NCI-H1048 (cell line): Measurements from ENCODE around the gene NEK11.

ENCODE experiments used
- DNase-seq: peaks from one replicate; lab custom pipeline; 2025; lab: John Stamatoyannopoulos, UW

NEK11 gene, protein sequence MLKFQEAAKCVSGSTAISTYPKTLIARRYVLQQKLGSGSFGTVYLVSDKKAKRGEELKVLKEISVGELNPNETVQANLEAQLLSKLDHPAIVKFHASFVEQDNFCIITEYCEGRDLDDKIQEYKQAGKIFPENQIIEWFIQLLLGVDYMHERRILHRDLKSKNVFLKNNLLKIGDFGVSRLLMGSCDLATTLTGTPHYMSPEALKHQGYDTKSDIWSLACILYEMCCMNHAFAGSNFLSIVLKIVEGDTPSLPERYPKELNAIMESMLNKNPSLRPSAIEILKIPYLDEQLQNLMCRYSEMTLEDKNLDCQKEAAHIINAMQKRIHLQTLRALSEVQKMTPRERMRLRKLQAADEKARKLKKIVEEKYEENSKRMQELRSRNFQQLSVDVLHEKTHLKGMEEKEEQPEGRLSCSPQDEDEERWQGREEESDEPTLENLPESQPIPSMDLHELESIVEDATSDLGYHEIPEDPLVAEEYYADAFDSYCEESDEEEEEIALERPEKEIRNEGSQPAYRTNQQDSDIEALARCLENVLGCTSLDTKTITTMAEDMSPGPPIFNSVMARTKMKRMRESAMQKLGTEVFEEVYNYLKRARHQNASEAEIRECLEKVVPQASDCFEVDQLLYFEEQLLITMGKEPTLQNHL

GRCh38 chr3:131026321-131027151 lies at the start of gene NEK11, which contains the start of gene ASTE1:
Gene NEK11, plus strand, starts transcription at chr3:131026877. Its CDS starts 2,832 bp downstream, at chr3:131029709.
Gene ASTE1, minus strand, starts transcription at chr3:131026825. Its CDS starts 1,519 bp downstream, at chr3:131025306.
- peak; percentile 76 for DNase-seq

- DNase-seq: no peak
Observed at GRCh38 chr3:130979117-130979516, 47.6 kb upstream of the NEK11 start.

- DNase-seq: no peak
Observed at GRCh38 chr3:130981469-130981868, 45.2 kb upstream of the NEK11 start.

GRCh38 chr3:130990282-130990681 lies 36.4 kb upstream of the NEK11 start:
- DNase-seq: no peak

- no peak for DNase-seq
Observed at GRCh38 chr3:130991126-130991525, 35.6 kb upstream of the NEK11 start.

DNA sequence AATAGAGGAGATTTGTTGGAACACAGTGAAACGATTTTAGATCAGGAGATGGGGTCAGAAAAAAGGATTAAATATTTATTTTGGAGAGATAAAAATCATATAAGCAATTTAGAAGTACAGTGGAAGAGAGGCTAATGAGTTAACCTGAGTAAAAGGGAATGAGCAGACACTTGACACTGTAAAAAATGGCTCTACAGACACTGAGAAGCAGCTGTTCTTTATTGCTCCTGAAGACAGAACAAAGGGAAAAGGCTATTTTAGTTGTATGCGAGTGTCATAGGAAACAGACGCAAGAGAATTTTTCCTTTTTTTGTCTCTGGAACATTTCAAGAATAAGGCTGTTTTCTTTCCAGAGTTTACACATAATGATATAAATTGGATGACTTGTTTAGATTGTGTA lies 34.3 kb upstream of the NEK11 start:
- no peak for DNase-seq

- no peak for DNase-seq
Observed at GRCh38 chr3:130997289-130997688, 29.4 kb upstream of the NEK11 start.

GRCh38 chr3:131001071-131001470 lies 25.6 kb upstream of the NEK11 start:
- no peak for DNase-seq

- no peak for DNase-seq
Observed at GRCh38 chr3:131004603-131005002, 22.1 kb upstream of the NEK11 start.

- no peak for DNase-seq
Observed at GRCh38 chr3:131007256-131007655, 19.4 kb upstream of the NEK11 start.

DNA sequence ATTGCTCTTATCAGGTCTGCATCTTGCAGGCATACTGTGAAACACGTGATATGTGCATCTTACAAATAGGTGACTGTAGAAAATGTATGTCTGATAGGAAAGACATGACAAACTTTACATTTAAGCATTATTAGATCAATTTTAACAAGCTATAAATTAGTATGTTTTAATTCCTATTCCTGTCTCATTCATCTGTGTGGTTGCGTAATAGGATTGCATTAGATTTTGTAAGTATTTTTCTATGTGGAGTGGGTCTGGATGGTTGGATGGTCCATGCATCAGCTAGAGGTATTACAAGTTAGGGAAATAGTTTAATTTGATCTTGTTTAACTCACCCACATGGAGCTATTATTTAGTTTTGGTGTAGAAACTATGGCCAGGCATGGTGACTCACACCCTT lies 18.9 kb upstream of the NEK11 start:
- DNase-seq: no peak

- no peak for DNase-seq
Observed at GRCh38 chr3:131008326-131008725, 18.4 kb upstream of the NEK11 start.

GRCh38 chr3:131009698-131010097 lies 17.0 kb upstream of the NEK11 start:
- DNase-seq: no peak

- DNase-seq: no peak
Observed at GRCh38 chr3:131018970-131019369, 7.7 kb upstream of the NEK11 start.

DNA sequence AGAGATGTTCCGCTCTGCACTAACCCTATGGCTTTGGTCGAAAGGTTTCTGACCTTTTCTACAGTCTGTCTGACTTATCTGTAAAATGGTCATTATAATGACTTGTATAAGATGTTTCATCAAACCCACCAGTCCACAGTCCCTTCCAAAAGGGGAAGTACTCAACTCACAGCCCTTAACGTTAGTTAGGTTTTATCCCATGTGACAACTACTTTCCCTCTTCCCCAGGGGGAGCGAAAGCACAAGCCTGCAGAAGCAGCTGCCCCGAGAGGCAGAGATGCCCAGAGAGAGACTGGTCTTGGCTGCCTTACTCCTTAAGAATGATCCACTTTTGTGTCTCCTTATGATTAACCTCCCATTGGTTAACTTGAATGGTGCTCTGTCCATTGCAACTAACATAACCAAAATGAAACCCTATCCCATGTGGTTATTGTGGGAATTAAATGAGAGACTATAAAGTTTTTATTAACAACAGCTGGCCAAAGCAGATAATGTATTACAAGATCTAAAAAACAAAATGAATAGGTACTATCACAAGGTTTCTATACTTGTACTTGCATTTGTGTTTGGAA lies 6.5 kb upstream of the NEK11 start:
- DNase-seq: no peak

DNA sequence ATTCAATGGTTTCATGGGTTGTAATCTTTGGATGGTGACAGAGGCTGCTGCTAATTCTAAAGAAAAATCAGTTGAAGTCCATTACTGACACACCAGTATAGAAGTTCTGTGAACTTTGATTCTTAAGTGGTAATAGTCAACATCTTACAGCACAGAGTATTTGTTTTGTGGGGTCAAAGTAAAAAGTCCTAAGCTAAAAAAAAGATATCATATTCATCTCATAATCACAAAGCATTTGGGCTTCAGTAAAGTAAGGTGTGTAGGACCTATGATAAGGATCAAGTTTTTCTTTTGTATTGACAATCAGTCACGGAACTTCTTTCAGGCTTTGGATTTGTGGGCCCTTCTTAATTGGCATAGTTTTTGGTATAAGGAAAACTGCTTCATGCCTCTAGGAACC lies 1.1 kb upstream of the NEK11 start:
- no peak for DNase-seq

DNA sequence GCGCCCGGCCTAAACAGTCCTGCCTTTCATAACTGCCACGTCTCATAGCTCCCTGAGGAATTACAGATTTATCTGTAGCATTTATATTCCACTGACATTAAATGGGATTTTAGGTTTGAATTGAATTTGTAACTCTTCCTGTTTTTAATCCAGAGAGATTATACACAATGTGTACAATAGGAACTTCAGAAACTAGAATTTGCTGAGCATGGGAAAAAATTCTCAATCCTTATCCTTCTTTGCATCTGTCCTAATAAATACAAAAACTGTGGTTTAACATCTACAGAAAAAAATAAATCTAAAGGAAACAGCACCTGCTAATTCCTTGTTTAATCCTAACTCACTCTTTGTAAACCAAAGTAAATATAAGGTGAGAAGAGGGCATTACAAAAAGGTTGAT lies 2.2 kb downstream of the NEK11 start:
- no peak for DNase-seq

- no peak for DNase-seq
Observed at GRCh38 chr3:131031660-131032059, 5.0 kb downstream of the NEK11 start.

GRCh38 chr3:131033480-131034080 lies 6.9 kb downstream of the NEK11 start:
- peak; percentile 10 for DNase-seq

DNA sequence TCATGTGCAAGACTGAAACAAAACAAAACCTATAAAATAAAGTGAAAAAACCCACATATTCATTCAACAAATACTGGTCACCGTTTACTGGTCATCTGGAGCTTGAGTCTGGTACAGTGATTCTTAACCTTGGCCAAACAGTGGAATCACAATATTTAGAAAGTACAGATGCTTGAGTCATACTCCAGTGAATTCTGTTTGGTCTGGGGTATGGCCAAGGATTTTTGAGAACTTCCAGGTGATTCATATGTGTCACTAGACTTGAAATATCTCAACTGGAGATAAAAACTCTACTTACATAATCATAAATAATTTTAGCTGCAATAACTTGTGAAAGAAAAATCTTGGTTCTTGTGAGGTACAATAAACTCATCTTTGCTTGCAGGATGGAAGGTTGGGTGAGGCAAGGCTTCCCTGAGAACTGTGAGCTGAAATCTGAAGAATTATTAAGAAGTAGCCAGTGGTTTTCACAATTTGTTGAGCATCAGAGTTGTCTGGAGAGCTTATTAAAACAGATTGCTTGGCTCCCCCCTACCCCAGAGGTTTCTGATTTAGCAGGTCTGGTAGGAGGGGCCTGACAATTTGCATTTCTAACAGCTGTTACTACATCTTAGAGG lies 9.6 kb downstream of the NEK11 start:
- no peak for DNase-seq

GRCh38 chr3:131036986-131037385 lies 10.3 kb downstream of the NEK11 start:
- DNase-seq: no peak
